ENCODE results near the gene FAM120B.

DNA sequence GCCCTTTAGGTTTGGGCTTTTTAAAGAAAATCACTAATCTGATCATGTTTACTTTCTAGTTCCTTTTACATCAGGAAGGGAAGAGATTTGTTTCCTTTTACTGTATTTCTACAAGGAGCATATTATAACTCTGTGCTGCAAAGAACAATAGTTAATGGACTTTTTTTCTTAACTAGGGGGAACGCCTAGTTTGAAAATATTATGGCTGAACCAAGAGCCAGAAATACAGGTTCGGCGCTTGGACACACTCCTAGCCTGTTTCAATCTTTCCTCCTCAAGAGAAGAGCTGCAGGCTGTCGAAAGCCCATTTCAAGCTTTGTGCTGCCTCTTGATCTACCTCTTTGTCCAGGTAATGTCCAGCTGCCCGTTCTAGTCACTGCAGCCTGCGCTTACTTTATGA lies 41.4 kb downstream of the FAM120B start:
- TF ChIP-seq, protein P1, sequence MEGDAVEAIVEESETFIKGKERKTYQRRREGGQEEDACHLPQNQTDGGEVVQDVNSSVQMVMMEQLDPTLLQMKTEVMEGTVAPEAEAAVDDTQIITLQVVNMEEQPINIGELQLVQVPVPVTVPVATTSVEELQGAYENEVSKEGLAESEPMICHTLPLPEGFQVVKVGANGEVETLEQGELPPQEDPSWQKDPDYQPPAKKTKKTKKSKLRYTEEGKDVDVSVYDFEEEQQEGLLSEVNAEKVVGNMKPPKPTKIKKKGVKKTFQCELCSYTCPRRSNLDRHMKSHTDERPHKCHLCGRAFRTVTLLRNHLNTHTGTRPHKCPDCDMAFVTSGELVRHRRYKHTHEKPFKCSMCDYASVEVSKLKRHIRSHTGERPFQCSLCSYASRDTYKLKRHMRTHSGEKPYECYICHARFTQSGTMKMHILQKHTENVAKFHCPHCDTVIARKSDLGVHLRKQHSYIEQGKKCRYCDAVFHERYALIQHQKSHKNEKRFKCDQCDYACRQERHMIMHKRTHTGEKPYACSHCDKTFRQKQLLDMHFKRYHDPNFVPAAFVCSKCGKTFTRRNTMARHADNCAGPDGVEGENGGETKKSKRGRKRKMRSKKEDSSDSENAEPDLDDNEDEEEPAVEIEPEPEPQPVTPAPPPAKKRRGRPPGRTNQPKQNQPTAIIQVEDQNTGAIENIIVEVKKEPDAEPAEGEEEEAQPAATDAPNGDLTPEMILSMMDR (IDR thresholded peaks at IDR 0.05; ENCODE audit: low read depth, low read length), result no peak
- no peak for TF ChIP-seq EZH2phosphoT487 (IDR thresholded peaks at IDR 0.05; ENCODE audit: low read depth)
